Measurements from ENCODE around the gene POLA1.
A peak's percentile ranks its signal among the peaks of the same experiment; 100 is the strongest.

POLA1 gene

DNA sequence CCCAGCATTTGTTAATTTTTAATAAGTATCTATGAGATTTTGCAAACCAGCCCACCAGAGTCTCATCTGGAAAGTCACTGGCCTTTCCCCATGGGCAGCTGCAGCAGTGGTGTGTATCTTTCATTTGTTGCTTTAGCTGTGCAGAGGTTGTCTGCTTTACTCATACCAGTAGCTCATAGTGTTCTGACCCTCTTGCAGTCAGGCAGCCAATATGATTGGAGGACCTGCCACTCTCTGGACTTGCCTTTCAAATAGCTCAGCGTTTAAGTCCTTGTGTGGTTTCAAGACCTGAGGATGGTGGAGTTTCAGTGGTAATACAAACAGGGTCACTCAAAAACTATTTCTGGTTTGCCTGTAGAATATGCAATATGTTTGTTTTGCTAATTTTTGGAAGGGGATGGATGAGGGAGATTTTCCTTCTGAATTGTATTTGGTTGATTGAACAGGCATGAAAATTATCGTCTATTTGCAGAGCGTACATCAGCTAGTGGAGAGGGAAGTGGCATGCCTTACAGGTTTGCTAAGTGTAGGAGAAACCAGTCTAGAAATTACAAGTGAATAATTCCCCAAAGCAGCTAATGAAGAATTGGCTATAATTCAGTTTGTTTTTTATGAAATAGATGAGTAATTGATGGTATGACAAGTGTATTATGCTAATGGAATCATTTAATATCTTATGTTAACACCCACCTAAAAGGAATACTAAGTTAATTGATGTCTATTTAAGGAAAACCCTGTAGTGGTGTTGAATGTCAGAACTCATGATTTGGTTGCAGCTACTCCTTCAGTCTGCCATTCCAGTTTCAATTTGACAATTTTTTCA, 8.9 kb downstream of the POLA1 start:
- DNase-seq, result no peak

GRCh38 chrX:24703185-24703494, 9.4 kb downstream of the POLA1 start:
- peak; percentile 18 to 23 for DNase-seq

DNA sequence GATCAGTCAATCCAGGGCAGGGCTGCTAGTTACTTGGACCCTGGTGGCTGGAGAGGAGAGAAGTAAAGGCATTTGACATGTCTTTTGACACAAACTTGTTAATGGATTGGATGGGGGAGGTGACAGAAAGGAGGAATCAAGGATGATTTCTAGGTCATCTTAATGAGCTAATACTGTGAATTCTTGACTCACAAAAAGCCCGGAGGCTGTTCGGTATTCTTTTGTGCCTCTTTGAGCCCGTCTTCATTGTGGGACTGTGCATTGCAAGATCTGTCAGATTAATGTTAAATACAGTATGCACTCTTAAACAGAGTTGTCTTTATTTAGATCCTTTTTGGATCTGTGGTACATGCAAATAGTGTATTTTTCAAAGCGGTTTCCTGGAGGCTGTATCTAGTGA, 25.1 kb downstream of the POLA1 start:
- DNase-seq, result no peak

DNA sequence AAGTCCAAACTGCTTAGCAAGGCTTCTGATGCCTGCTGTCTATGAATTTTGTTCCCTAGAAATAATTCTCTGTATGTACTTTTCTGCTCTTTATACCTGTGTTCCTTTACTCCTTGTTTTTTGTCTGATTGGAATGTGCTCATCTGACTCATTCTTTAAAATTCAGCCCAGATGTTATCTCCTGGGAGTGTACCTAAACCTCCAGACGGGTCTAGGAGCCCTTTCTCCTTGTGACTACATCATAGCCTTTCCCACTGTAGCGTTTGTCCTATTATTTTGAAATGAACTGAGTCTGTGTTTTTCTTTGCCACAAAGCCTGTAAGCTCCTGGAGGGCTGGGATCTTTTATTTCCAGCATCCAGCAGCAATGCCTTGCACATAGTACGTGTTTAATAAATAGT, 26.3 kb downstream of the POLA1 start:
- no peak for DNase-seq

DNA sequence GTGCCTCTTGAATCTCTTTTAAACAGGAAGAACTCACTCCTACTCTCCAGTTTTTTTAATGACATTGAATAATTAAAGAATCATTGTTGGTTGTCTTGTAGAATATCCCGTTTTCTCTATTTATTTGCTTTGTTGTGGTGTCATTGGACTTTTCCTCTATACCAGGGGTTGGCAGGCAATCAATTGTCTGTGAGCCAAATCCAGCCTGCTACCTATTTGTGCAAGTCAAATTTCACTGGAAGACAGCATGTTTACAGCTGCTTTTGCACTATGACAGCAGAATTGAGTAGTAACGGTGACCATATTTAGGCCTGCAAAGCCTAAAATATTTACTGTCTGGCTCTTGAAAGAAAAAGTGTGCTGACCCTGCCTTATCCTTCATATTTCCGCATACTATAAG, 34.8 kb downstream of the POLA1 start:
- no peak for DNase-seq

GRCh38 chrX:24732766-24733500, 39.2 kb downstream of the POLA1 start:
- no peak for DNase-seq

DNA sequence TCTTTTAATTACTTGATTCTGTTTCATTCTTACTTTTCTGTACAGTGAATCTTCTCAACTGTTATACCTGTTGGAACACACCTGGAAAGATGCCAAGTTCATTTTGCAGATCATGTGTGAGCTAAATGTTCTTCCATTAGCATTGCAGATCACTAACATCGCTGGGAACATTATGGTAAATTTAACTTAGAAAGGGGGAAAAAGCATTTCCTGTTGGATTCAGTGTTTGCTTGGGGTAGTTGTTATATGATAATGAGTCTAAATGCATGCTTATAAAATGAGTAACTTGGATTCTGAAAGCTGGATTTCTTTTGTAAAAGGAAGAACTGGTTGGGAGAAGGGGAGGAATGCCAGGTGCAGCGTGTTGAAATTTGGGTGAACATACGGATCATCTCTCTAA, 47.6 kb downstream of the POLA1 start:
- no peak for DNase-seq

GRCh38 chrX:24748196-24748595, 54.5 kb downstream of the POLA1 start:
- DNase-seq, result no peak

GRCh38 chrX:24759786-24760185, 66.1 kb downstream of the POLA1 start:
- no peak for DNase-seq

GRCh38 chrX:24760363-24761000, 66.8 kb downstream of the POLA1 start:
- no peak for DNase-seq

- DNase-seq, result no peak
Observed at GRCh38 chrX:24761306-24761705, 67.6 kb downstream of the POLA1 start.

- DNase-seq, result no peak
Observed at GRCh38 chrX:24763989-24764388, 70.3 kb downstream of the POLA1 start.

GRCh38 chrX:24767557-24767956, 73.8 kb downstream of the POLA1 start:
- no peak for DNase-seq

GRCh38 chrX:24768556-24768955, 74.8 kb downstream of the POLA1 start:
- no peak for DNase-seq

- DNase-seq, result no peak
Observed at GRCh38 chrX:24774650-24775049, 80.9 kb downstream of the POLA1 start.

DNA sequence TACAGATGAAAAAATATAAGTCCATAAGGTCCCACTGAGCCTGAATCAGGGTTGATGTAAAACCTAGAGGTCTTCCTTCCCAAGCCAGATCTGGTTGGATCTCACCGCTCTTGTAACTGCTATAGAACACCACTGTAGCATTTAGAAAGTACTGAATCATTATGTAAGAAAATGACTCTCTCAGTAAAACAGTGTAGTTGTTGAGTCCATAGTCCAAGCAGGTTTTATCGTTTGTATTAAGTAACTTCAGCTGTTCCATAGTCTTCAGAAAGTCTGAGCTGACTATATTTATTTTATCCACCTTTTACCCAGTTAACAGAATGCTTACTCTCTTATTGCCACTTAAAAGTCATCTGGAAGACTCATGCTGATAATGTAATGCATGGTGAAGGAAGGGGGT, 82.2 kb downstream of the POLA1 start:
- DNase-seq, result no peak

DNA sequence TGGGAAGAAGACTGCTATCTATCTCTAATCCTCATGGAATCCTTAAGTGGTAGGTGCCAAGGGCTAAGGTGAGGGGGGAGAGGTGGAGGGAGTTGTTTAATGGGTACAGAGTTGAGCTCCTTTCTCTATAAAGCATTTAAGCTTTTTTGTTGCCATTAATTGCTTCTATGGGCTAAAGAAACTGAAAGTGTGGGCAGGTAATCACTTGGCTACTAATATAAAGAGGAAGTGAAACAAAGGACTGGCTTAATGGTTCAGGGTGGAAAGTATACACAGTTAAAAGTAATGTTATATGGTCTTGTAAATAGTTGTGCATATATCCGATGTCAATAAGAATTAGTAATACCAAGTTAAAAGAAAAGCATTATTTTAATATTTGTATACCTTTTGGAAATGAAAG, 83.9 kb downstream of the POLA1 start:
- DNase-seq, result no peak

DNA sequence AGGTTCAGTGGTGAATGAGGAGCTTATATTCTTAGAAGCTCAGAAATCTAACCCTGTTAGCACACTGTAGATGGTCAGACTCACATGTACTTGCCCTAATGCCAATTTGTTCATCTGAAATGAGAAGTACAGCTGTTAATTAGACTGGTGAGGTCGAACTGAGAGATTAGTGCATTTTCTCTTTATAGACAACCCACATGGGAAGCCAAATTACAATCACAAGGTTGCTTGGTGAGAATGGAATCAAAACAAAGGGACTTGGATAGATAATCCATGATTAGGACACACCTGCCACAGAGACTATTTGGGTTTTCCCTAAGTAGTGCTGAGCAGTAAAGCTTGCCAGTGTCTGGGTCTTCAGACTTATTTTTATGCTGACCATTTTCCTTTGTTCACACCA, 88.3 kb downstream of the POLA1 start:
- DNase-seq, result no peak

DNA sequence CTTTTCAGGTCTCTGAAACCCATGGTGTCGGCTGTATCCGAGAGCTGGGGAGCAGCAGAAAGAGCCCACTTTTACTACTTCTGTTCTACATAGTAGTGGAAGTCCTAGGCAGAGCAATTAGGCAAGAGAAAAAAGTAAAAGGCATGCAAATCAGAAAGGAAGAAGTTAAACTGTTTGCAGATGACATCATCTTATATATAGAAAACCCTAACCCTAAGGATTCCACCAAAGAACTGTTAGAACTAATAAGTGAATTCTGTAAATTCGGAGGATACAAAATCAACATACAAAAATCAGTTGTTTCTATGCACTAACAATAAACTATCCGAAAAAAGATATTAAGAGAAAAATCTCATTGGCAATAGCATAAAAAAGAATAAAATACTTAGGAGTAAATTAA, 95.3 kb downstream of the POLA1 start:
- no peak for DNase-seq

GRCh38 chrX:24790166-24790565, 96.4 kb downstream of the POLA1 start:
- DNase-seq, result no peak

- no peak for DNase-seq
Observed at GRCh38 chrX:24796204-24796603, 102.5 kb downstream of the POLA1 start.

DNA sequence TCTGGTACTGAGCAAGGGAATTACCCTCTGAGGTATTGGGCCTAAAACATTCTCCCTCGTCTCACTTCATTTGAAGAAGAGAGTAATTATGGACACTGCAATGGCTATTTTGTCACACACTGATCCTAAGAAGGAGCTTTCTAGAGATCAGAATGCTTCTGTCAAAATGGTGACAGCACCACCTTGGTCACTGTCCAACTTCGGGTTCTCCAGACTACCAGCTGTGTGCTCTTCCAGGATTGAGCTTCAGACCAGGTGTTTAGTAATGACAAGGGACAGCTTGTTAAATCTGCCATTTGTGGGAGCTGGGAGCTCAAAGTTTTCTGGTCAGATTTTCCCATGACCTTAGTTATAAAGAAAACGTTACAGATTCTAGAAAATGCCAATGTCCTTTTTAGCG, 105.4 kb downstream of the POLA1 start:
- no peak for DNase-seq

- no peak for DNase-seq
Observed at GRCh38 chrX:24799565-24799964, 105.8 kb downstream of the POLA1 start.

DNA sequence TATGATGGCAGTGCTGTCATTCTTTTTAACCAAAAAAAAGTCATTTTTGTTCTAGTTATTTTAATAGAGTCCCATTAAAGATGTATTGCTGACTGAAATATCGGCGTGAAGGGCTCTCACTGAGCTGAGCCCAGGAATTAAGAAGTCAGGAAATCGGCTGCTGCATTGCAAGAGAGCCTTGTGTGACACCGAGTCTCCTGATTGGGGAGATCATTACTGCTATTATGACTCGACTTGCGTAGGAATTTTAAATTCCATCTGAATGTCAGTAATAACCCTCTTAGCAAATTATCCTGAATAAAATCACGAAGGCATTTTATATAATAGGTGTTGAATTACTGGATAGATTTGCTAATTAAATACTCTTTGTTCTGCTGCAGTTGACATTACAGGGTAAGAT, 111.5 kb downstream of the POLA1 start:
- DNase-seq, result no peak

Data from stimulated activated CD4-positive, alpha-beta T cell treated with anti-CD3 and anti-CD28 coated beads, Interleukin-2, amount 100 ng/mL, for 24 hours (primary cell).